Naive B cell (primary cell): ENCODE results near the gene ELFN1. TPM values are rescaled to one million over a fixed set of nuclear protein-coding genes. Genes with fewer than 3 reads are reported as not detected.
"Not testable (repeated sequence)": the region's sequence is repeated elsewhere in the genome, so short reads cannot be mapped to it uniquely, and the experiment has no call there.

Source experiments
- ATAC-seq, 2 donors: fragments of 150-1000 bp; cut with Tn5 transposase; 2 replicates each; pipeline ENCODE4 v1.10.0; 2021; ENCODE audit warnings: low read depth in 2 of 2, mild to moderate bottlenecking in 2 of 2, moderate library complexity in 2 of 2
- DNase-seq: peaks from one replicate; pipeline ENCODE4 v3.0.0; 2022
- H3K27ac Mint-ChIP-seq, 6 donors: one replicate each; pipeline ENCODE4 v1.8.0; 2020 to 2022; ENCODE audit warnings: mild to moderate bottlenecking in 6 of 6, mixed read lengths in 6 of 6, moderate library complexity in 5 of 6, inconsistent platforms in 2 of 6
- H3K27me3 Mint-ChIP-seq, 3 donors: one replicate each; pipeline ENCODE4 v1.8.0; 2021 to 2022; ENCODE audit warnings: mixed read lengths in 3 of 3, mild to moderate bottlenecking in 1 of 3
- H3K36me3 Mint-ChIP-seq, 2 donors: one replicate each; pipeline ENCODE4 v1.8.0; 2020 to 2022; ENCODE audit warnings: mixed read lengths in 2 of 2, inconsistent platforms in 1 of 2, mild to moderate bottlenecking in 1 of 2
- H3K4me1 Mint-ChIP-seq, 3 donors: one replicate each; pipeline ENCODE4 v1.8.0; 2020 to 2022; ENCODE audit warnings: mixed read lengths in 3 of 3, inconsistent platforms in 1 of 3, mild to moderate bottlenecking in 1 of 3, moderate library complexity in 1 of 3
- H3K4me3 Mint-ChIP-seq, 8 donors: one replicate each; pipeline ENCODE4 v1.8.0; 2020 to 2022; ENCODE audit warnings: mild to moderate bottlenecking in 8 of 8, mixed read lengths in 8 of 8, moderate library complexity in 8 of 8, inconsistent platforms in 2 of 8
- H3K9me3 Mint-ChIP-seq, 7 donors: one replicate each; pipeline ENCODE4 v1.8.0; 2020 to 2022; ENCODE audit warnings: mixed read lengths in 7 of 7, mild to moderate bottlenecking in 5 of 7, inconsistent platforms in 2 of 7, moderate library complexity in 1 of 7
- polyA plus RNA-seq, 6 donors: library from polyadenylated mRNA; unstranded; fragments of 300-500 nt; fragmentation: Illumina TruSeq; gene quantifications; one replicate each; pipeline ENCODE4 v1.2.3, GENCODE V29; 2021; ENCODE audit warnings: low read depth in 6 of 6

Gene ELFN1
- polyA plus RNA-seq, 6 donors from 2014 or later: not detected

DNA sequence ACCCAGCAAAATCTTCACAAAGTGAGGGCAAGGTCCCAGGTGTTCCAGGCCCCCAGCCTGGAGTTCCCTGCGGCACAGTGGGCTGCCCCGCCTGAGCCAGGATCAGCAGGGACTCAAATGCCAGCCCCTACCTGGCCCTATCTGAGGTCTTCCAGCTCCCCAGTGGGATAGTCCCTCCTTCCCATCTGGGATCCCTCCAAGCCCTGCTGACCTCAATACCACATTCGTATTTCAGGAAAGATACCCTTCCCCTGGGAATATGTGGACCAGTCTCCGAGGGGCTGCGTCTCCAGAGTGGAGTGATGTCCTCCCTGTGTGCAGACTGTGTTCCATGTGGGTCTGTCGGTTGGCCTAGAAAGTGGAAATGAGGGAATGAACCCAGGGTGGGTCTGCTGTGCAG is 40.9 kb downstream of the ELFN1 start:
- no peak overlapping the region for H3K27ac Mint-ChIP-seq
- peaks cover 4 to 32% (median 26%) of the 10 kb centered on the region in 3 donors for H3K27me3 Mint-ChIP-seq
- no peak overlapping the region for H3K4me3 Mint-ChIP-seq
- no peak for DNase-seq
- H3K9me3 Mint-ChIP-seq: peaks cover 0 to 13% (median 11%) of the 10 kb centered on the region in 7 donors
- peaks cover 0 to 3% (median 0%) of the 10 kb centered on the region in 3 donors for H3K4me1 Mint-ChIP-seq
- peaks cover 4 to 6% of the 10 kb centered on the region in 2 donors for H3K36me3 Mint-ChIP-seq
- no peak for ATAC-seq

DNA sequence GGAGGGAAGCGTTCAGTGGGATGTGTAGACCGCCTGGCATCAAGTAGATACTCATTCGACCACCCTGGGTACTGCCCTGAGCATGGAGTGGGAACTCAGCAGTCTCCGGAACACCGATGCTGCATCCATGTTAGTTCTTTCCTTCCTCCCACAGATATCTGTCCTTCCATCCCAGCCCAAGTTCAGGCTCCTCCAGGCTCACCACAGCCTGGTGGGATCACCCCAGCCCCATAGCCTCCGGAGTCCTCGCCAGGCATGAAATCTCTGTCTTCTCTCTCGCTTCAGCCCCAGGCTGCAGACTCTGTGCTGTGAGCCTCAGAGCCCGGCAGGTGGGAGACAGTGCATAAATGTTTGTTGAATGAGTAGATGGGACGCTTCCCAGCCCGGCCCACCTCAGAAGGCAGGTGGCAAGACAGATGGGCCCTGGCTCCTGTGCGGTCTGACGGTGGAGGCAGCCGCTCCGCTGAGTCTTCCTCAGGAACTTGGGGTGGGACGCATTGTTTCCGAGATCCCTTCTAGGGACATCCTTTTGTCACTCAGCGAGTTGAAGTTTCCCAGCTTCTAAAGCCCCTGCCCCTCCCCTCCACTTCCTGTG is 42.9 kb downstream of the ELFN1 start:
- Mint-ChIP-seq H3K27me3 (peaks cover 4 to 41% (median 41%) of the 10 kb centered on the region in 3 donors), H3K4me1 (no peaks in the 10 kb centered on the region), H3K9me3 (peaks cover 0 to 13% (median 11%) of the 10 kb centered on the region in 7 donors), H3K36me3 (peaks cover 4 to 6% of the 10 kb centered on the region in 2 donors), H3K4me3 (no peak overlapping the region), H3K27ac (no peak overlapping the region)
- DNase-seq: no peak
- no peak for ATAC-seq

DNA sequence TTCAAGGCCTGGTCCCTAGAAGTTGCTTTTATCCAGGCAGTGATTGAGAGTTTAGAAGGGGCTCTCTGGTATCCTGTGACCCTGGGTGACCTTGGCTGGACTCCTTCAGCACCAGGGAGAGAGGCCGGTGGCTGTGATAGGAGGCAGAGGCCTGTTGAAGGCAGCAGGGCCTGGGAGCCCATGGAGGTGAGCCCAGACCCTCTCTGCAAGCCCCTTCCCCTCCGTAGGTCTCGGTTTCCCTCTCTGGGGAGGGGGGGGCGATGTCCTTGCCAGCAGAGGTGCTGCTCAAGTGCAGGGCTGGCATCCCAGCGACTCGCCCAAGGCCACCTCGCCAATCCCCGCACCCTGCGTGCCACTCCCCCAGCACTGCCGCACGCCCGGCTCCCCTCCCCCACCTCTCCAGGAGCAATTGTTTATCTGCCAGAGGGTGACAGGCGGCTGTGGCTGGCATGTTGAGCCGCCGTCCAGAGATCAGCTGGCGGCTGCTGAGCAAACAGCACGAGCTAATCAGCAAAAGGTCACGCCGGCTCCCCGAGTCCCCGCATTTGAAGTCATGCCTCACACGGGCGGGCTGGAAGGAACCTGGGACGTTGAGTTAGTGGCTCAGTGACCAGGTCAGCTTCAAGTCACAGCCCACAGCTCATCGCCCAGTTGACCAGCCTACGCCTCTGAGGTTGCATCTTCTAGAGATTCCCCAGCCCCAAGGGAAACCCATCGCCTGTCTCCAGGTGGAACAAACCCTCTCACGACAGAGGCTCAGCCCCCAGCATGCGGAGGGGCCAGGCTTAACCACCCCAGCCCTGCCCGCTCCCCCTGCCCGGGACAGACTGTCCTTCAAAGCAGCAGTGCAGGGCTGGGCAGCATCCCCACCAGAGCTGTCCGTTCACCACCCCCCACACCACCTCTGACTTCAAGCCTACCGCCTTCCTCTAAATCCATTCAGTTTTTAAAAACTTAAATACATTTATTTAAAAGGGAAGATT is 43.7 kb downstream of the ELFN1 start:
- DNase-seq (no peak), ATAC-seq (no peak)
- Mint-ChIP-seq H3K9me3 (peaks cover 0 to 16% (median 11%) of the 10 kb centered on the region in 7 donors), H3K4me1 (no peaks in the 10 kb centered on the region), H3K27me3 (peaks cover 4 to 41% (median 39%) of the 10 kb centered on the region in 3 donors), H3K36me3 (peaks cover 4 to 6% of the 10 kb centered on the region in 2 donors), H3K27ac (peak overlapping the region in 1 of 6 donors; percentile 32), H3K4me3 (no peak overlapping the region)

DNA sequence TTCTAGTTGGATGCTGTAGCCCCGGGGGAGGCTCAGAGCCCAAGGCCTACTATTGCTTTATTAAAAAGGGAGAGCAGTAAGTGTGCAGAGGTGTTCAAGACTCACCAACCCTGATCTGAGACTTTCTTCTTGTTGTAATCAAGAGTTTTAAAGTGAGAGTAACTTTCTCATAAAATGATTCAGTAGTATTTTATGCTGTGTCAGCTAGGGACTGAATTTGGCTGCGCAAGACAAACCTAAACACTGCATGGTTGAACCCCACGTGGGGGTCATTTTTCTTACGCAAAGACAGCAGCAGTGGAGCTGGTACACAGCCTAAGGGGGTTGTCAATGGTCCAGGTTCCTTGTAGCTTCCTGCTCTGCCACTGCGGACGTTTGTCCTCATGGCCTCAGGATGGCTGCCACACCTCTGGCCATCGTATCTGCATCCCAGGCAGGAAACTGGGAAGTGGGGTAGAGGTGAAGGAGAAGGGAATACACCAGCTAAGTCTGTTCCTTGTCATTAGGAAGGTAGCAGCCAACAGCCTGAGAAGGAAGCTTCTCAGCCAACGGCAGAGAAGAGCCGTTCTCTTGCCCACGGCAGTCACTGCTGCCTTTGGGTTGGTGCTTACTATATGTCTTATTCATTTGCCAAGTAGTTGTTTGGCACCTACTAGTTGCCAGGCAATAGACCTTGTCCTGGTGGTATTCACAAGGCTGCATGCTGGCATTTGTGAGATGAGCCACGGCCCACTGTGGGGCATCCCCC is 44.7 kb downstream of the ELFN1 start:
- ATAC-seq (no peak), DNase-seq (no peak)
- Mint-ChIP-seq H3K27me3 (peaks cover 4 to 41% (median 35%) of the 10 kb centered on the region in 3 donors), H3K9me3 (peaks cover 0 to 13% (median 5%) of the 10 kb centered on the region in 7 donors), H3K4me1 (no peaks in the 10 kb centered on the region), H3K36me3 (peaks cover 2 to 6% of the 10 kb centered on the region in 2 donors), H3K4me3 (no peak overlapping the region), H3K27ac (no peak overlapping the region)

DNA sequence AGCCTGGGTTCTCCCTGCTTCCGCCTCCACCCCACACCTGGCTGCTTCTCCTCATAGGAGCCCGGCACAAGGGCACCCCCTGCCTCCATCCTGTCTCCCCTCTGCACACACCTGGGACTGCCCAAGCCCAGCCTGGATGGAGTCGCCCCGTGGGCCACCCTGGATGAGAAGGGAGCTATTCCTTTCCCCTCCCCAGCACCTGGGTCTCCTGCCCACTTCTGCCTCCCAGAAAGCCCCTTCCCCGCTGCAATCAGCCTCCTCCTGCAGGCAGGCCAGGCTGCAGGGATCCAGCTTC is 45.2 kb downstream of the ELFN1 start:
- Mint-ChIP-seq H3K4me3 (no peak overlapping the region), H3K36me3 (peaks cover 0 to 6% of the 10 kb centered on the region in 2 donors), H3K27me3 (peaks cover 4 to 41% (median 35%) of the 10 kb centered on the region in 3 donors), H3K4me1 (no peaks in the 10 kb centered on the region), H3K27ac (no peak overlapping the region), H3K9me3 (peaks cover 0 to 8% (median 1%) of the 10 kb centered on the region in 7 donors)
- no peak for ATAC-seq
- DNase-seq: no peak

DNA sequence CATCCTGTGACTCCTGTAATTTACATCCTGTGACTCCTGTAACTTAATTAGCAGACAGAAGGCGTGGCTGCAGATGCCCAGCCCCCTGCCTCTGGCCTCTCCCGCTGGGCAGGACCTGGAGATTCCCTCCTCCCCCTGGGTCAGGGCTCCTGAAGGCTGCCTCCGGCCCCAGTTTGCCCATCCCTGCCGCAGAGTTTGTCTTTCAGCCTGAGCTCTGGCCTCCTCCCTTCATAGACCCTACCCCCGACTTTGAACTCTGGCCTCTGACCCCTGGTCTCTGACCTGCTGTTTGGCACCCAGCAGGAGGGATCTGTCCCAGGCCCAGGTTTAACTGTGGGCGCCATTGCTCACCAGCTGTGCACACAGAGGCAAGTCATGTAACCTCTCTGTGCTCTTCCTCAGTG is 45.6 kb downstream of the ELFN1 start:
- no peak for DNase-seq
- ATAC-seq: no peak
- no peaks in the 10 kb centered on the region for H3K4me1 Mint-ChIP-seq
- H3K27me3 Mint-ChIP-seq: peaks cover 4 to 41% (median 33%) of the 10 kb centered on the region in 3 donors
- H3K4me3 Mint-ChIP-seq: no peak overlapping the region
- H3K36me3 Mint-ChIP-seq: peaks cover 0 to 6% of the 10 kb centered on the region in 2 donors
- peaks cover 0 to 4% (median under 1%) of the 10 kb centered on the region in 7 donors for H3K9me3 Mint-ChIP-seq
- H3K27ac Mint-ChIP-seq: peak overlapping the region in 1 of 6 donors; percentile 52

DNA sequence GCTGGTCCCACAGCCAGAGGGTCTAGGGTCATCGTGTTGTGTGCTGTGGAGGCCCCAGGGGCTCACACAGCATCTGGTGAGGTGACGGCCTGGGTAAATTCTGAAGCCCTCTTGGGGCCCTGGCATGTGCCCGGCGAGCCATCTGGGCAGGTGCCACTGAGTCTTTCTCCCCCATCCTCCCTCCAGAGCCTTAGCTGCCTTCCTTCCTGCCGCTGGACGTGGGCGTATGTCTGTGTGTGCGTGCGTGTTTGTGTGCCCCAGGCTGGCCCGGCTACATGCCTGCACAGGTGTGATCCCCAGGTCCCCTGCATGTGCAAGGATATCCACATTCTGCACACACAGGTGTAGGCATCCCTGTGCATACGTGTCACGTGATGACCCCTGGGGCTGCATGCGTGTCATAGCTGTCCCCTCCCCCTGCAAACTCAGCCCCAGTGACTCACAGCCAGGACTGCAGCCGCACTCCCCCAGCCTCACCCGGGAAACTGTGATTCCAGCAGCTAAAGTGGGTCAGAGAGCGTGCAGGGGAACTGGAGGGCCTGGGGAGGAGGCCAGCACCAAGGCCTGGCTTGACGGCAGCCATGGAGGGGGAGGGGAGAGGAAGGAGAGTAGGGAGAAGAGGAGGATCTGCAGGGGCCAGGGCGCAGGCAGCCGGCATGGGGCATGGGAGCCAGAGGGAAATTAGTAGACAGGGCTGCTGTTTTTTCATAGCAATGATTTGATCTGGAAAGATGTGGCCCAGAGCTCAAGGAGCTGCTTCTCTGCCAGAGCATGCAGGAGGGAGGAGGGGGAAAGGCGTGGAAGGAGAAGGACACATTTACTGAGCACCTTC is 46.4 kb downstream of the ELFN1 start:
- ATAC-seq (no peak), DNase-seq (no peak)
- H3K27me3 Mint-ChIP-seq: peaks cover 4 to 34% (median 31%) of the 10 kb centered on the region in 3 donors
- no peaks in the 10 kb centered on the region for H3K4me1 Mint-ChIP-seq
- H3K36me3 Mint-ChIP-seq: peaks cover 0 to 6% of the 10 kb centered on the region in 2 donors
- H3K4me3 Mint-ChIP-seq: no peak overlapping the region
- H3K27ac Mint-ChIP-seq: peak overlapping the region in 1 of 6 donors; percentile 76
- H3K9me3 Mint-ChIP-seq: peaks cover 0 to 4% (median 0%) of the 10 kb centered on the region in 7 donors

DNA sequence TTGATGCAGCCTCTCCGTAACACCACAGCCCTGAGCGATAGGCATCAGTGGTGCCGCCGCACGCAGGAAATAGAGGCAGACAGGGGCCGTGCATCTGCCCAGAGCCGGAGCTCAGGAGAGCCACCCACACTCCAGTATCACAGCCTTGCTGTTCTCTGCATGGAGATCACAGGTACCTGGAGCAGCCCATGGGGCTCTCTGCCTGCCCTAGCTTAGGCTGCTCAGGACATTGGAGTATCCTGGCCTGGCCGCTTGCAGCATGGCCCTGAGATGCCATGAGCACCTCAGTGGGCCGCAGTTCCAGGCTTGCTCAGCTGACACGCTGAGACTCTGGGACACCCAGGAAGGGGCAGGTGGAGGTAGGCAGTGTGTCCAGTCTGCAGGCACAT is 47.0 kb downstream of the ELFN1 start:
- Mint-ChIP-seq H3K4me1 (no peaks in the 10 kb centered on the region), H3K4me3 (no peak overlapping the region), H3K27ac (no peak overlapping the region), H3K27me3 (peaks cover 4 to 31% (median 31%) of the 10 kb centered on the region in 3 donors), H3K9me3 (peaks cover 0 to 4% (median 0%) of the 10 kb centered on the region in 7 donors), H3K36me3 (peaks cover 0 to 6% of the 10 kb centered on the region in 2 donors)
- ATAC-seq (no peak), DNase-seq (no peak)

DNA sequence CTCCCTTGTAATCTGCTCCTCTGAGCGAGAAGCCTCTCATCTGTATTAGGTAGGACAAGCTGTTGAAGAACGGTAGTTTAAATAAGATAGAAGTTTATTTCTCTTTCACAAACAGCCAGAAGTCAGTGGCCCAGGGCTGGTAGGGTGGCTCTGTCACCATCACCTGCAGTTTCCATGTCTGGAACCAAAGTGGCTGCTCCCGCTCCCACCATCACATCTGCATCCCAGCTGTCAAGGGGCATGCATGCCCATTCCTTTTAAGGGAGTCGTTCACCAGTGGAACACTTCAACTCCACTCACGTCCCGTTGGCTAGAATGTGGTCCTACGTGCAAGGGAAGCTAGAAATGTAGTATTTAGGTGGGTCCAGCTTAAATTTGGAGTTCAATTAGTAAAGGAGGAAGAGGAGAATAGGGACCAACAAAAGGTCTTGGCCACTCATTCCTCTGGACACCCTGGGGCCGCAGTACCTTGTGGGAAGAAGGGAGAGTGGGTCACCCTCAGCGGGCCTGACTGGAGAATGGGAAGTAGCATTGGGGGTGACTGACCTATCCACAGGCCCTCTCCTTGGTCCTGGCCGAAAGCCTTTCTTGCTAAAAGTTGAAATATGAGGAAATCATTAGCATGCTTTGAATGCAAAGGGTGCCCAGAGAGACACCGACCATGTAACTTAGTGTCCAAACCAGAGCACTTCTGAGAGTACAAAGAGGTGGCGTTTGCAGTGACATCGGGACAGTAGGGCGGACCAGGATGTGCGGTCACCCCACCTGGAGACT is 48.0 kb downstream of the ELFN1 start:
- Mint-ChIP-seq H3K27me3 (peaks cover 4 to 27% (median 26%) of the 10 kb centered on the region in 3 donors), H3K36me3 (peaks cover 0 to 6% of the 10 kb centered on the region in 2 donors), H3K4me3 (no peak overlapping the region), H3K27ac (no peak overlapping the region), H3K4me1 (no peaks in the 10 kb centered on the region), H3K9me3 (peaks cover 0 to 4% (median 0%) of the 10 kb centered on the region in 7 donors)
- DNase-seq (no peak), ATAC-seq (no peak)

DNA sequence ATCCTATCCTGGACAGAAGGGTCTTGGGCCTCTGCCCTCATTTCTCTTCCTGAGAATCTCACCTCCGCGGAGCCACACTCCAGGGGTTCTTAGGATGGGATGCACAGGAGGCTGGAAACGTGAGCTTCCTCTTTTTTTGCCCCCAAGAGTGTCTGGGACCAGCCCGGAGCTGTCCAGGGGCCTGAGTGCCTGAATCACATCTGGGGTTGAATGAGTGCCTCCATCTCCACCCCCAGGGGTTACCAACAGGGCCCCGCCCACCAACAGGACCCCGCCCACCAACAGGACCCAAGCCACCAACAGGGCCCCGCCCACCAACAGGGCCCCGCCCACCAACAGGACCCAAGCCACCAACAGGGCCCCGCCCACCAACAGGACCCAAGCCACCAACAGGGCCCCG is 48.8 kb downstream of the ELFN1 start:
- ATAC-seq, H3K4me3 Mint-ChIP-seq, H3K4me1 Mint-ChIP-seq, DNase-seq, H3K36me3 Mint-ChIP-seq, H3K9me3 Mint-ChIP-seq: not testable (repeated sequence)
- Mint-ChIP-seq H3K27me3 (peaks cover 4 to 25% (median 23%) of the 10 kb centered on the region in 3 donors), H3K27ac (peak overlapping the region in 1 of 6 donors; percentile 56)

DNA sequence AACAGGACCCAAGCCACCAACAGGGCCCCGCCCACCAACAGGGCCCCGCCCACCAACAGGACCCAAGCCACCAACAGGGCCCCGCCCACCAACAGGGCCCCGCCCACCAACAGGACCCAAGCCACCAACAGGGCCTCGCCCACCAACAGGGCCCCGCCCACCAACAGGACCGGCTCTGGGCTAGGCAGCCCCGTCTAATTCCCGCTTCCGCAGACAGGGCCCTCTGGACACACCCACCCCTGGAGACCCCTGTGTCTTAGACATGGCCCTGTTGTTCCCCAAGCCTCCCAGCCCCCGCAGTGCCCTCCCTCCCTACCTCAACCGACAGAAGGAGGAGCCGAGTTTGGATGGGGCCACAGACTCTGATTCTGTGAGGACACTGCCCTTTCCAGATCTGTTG is 49.2 kb downstream of the ELFN1 start:
- H3K27me3 Mint-ChIP-seq: peaks cover 4 to 25% (median 19%) of the 10 kb centered on the region in 3 donors
- not testable (repeated sequence) for H3K4me3 Mint-ChIP-seq, H3K4me1 Mint-ChIP-seq, H3K27ac Mint-ChIP-seq, ATAC-seq, H3K9me3 Mint-ChIP-seq, DNase-seq, H3K36me3 Mint-ChIP-seq

DNA sequence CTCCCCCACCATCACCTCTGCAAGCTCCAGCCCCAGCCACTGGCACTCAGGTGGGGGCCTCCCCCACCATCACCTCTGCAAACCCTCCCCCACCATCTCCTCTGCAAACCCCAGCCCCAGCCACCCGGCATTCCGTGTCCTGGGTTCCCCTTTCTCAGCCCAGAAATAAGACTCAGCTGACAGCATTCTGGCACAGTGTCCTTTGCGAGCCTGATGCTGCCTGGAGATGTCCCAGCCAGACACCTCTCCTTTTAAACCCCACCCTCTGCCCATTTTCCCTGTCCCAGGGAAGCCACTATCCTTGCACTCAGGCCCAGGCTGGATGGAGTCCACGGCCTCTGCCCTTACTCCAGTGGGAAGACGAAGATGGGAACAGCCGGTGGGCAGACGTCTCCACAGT is 49.8 kb downstream of the ELFN1 start:
- Mint-ChIP-seq H3K9me3 (peaks cover 0 to 4% (median 1%) of the 10 kb centered on the region in 7 donors), H3K4me3 (no peak overlapping the region), H3K4me1 (no peaks in the 10 kb centered on the region), H3K36me3 (peaks cover 0 to 6% of the 10 kb centered on the region in 2 donors), H3K27ac (peak overlapping the region in 1 of 6 donors; percentile 27), H3K27me3 (peaks cover 4 to 25% (median 21%) of the 10 kb centered on the region in 3 donors)
- no peak for ATAC-seq
- DNase-seq: no peak
